HG02610 (cell line): ENCODE data around the gene TEX44.

Experiments
- ATAC-seq: cut with Tn5 transposase; IDR thresholded peaks from one replicate; pipeline ENCODE4 v1.9.1; 2021; ENCODE audit warnings: mild to moderate bottlenecking, moderate library complexity; ENCODE audit not compliant: unreplicated experiment

The TEX44 gene

GRCh38 chr2:231632559-231633142 is 40.0 kb downstream of the TEX44 start:
- no peak for ATAC-seq

GRCh38 chr2:231633241-231633976 is 40.7 kb downstream of the TEX44 start:
- no peak for ATAC-seq

GRCh38 chr2:231634412-231634811 is 41.7 kb downstream of the TEX44 start:
- no peak for ATAC-seq

GRCh38 chr2:231634951-231635875 is 42.5 kb downstream of the TEX44 start:
- ATAC-seq, result no peak

- ATAC-seq, result no peak
Observed at GRCh38 chr2:231640241-231640640, 47.6 kb downstream of the TEX44 start.

GRCh38 chr2:231640641-231641111 is 48.0 kb downstream of the TEX44 start:
- ATAC-seq, result no peak

- peak; percentile 69 for ATAC-seq
Observed at GRCh38 chr2:231642631-231643494, 50.2 kb downstream of the TEX44 start.

- ATAC-seq, result no peak
Observed at GRCh38 chr2:231643495-231643888, 50.8 kb downstream of the TEX44 start.
